NOMO-1 (cell line): ENCODE results near the gene GDPGP1.

Experiments used
- DNase-seq, 2 experiments: peaks; one replicate each; lab custom pipeline; 2025; ENCODE audit not compliant: unreplicated experiment in 2 of 2; lab: John Stamatoyannopoulos, UW

The GDPGP1 gene

DNA sequence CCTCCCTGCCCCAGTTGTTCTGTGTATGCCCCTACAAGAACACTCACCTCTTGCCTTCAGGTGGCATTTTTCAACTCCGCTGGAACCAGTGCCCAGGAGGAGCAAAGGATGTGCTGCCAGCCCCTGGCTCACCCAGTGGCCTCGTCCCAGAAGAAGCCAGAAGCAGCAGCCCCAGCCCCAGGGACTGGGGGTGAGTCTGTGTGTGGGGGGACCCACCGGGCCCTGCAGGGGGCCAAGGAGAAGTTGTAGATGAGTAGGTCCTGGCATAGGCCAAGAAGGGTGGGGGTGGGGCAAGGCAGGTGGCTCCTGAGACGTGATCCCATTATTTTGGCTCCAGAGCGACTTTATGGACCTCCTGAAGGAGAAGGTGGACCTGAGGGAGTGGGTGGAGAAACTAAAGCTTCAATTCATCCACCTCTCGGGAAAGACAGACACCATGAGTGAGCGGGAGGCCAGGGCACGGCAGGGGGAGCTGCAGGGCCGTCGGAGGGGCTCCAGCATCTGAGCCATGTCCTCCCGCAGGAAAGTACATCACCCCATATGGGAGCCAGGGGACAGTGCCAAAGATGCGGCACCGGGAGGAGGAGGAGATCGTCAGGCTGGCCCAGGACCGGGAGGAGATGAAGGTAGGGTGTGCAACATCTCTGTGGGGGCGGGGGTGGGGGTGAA is 60.7 kb downstream of the GDPGP1 start:
- no peak for DNase-seq

DNA sequence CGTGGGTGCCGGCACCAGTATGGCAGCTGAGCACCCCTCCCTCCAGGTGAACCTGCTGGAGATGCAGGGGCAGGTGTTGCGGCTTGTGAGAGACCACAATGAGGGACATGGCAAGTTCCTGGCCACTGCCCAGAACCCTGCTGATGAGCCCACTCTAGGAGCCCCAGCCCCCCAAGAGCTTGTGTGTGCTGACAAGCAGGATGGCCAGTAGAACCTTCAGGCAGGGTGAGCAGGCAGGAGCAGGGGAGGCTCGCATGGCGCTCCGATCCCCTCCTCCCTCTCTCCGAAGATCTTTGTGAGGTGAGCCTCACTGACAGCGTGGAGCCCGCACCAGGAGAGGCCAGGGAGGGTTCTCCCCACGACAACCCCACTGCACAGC is 61.2 kb downstream of the GDPGP1 start:
- DNase-seq = no peak
